Pancreas (tissue), 10 donors: ENCODE results near the gene HCAR1. TPM values are rescaled to one million over a fixed set of nuclear protein-coding genes. Genes with fewer than 3 reads are reported as not detected.
"Not testable (repeated sequence)": the region's sequence is repeated elsewhere in the genome, so short reads cannot be mapped to it uniquely, and the experiment has no call there.

Source experiments
- ATAC-seq, 4 donors: fragments of 200-7000 bp; cut with Tn5 transposase; one replicate each; pipeline versions ENCODE4 v1.8.0 to v1.9.1; 2020; ENCODE audit warnings: mild to moderate bottlenecking in 4 of 4, moderate library complexity in 4 of 4
- DNase-seq, 6 donors: peaks; one replicate each; pipeline ENCODE4 v3.0.0-alpha.2; 2020
- FAIRE-seq: peaks from 2 replicates; lab custom pipeline; 2012; peaks lifted over from hg19 to GRCh38; lab: Jason Lieb, UNC
- H3K27ac ChIP-seq, 4 donors: fragments of 200-600 bp; sonication (generic); 1 replicate in 3 of 4; 2 replicates in 1 of 4; pipeline versions ENCODE4 v1.5.0 to v1.8.0; 2020
- H3K27me3 ChIP-seq, 4 donors: fragments of 200-600 bp; one replicate each; pipeline ENCODE4 v1.8.0; 2021
- H3K36me3 ChIP-seq, 3 donors: fragments of 200-600 bp; sonication (generic) in 1 of 3; one replicate each; pipeline versions ENCODE4 v1.5.0 to v1.8.0; 2020 to 2021
- H3K4me1 ChIP-seq, 3 donors: fragments of 200-600 bp; one replicate each; pipeline ENCODE4 v1.8.0; 2021
- H3K4me3 ChIP-seq, 4 donors: fragments of 200-600 bp; sonication (generic) in 2 of 4; one replicate each; pipeline versions ENCODE4 v1.5.0 to v1.8.0; 2020 to 2021
- H3K9me3 ChIP-seq, 4 donors: fragments of 200-600 bp; one replicate each; pipeline ENCODE4 v1.8.0; 2021
- CTCF ChIP-seq, 4 donors: fragments of 200-600 bp; sonication (generic) in 3 of 4; IDR thresholded peaks; one replicate each; pipeline versions ENCODE4 v1.5.0 to v1.8.0; 2021; ENCODE audit warnings: antibody characterized with exemption in 4 of 4
- WGBS, 2 donors: extraction: QIAGEN DNeasy Blood & Tissue Kit; methylation state at CpG; one replicate each; pipeline ENCODE4 v1.1.7; 2013; 5-methylcytosine and 5-hydroxymethylcytosine counted together
- intact Hi-C, 3 donors: fragments of 100-400 bp; cut with DNase I; formaldehyde crosslinking; loops; one replicate each; pipeline versions ENCODE4 v1.11.1 to v1.14.2; 2022
- polyA plus RNA-seq, 2 donors: library from polyadenylated mRNA; stranded (reverse); fragments of 200-250 nt; gene quantifications; one replicate each; pipeline ENCODE4 v1.2.3, GENCODE V29; 2013
- total RNA-seq, 6 donors: library from RNA; stranded (reverse); fragmentation: NEBNext Ultra II Directional in 4 of 6; extraction: Animal tissue kit (Norgen Biotek cat#: 25700) in 4 of 6; gene quantifications; one replicate each; pipeline versions ENCODE4 v1.2.1 to v1.2.4, GENCODE V29; 2021 to 2023
- donor health status: healthy with polysubstance abuse.
- donor health status: DM: no; HTN: no; CAD: no; lungs with moderate emphysema.
- donor health status: DM: no; HTN: no; CAD: no.
- donor health status: control.
- donor health status: control.
- donor health status: Bipolar disorder and iron deficiency.
- donor health status: DM: yes; HTN: yes; CAD: no.
- donor health status: DM: no; HTN: no; CAD: no.
- donor health status: DM: no; HTN: no; CAD: no.
- donor health status: DM: yes; HTN: yes; CAD: no.

Gene HCAR1
- total and polyA plus RNA-seq, 8 donors = 0.04 to 0.19 (median 0.11) TPM; not detected in 3

GRCh38 chr12:122752464-122753318, 22.0 kb upstream of the HCAR1 start, which contains the start of gene DENR:
TSS of gene DENR (plus strand) at chr12:122752824. CDS start at chr12:122753702, 878 bp downstream.
- DNase-seq (peak; percentile 98 to 100 (median 100)), FAIRE-seq (no peak), ATAC-seq (peak; percentile 98 to 100 (median 99))
- WGBS, 2 donors = 0% methylated on average over 60 to 73 of the region's 73 CpGs
- Histone ChIP-seq H3K4me1 (peaks cover 5 to 10% (median 8%) of the 10 kb centered on the region in 3 donors), H3K27ac (peak within 1 kb of the TSS; percentile 65 to 76 (median 66)), H3K27me3 (no peaks in the 10 kb centered on the region), H3K4me3 (peak within 1 kb of the TSS; percentile 66 to 96 (median 84)), H3K9me3 (no peaks in the 10 kb centered on the region), H3K36me3 (no peaks in the 10 kb centered on the region)
- intact Hi-C loops = no loop called here
- peak; percentile 47 to 65 (median 53) for TF ChIP-seq CTCF (IDR thresholded peaks at IDR 0.05)

- H3K36me3 ChIP-seq, H3K4me1 ChIP-seq, H3K27me3 ChIP-seq, H3K27ac ChIP-seq, H3K4me3 ChIP-seq, FAIRE-seq, H3K9me3 ChIP-seq, DNase-seq, intact Hi-C loops, ATAC-seq: not testable (repeated sequence)
- 73 to 74% methylated on average over 17 of the region's 17 CpGs for WGBS, 2 donors
These were observed 20.3 kb upstream of the HCAR1 start for GRCh38 chr12:122750781-122751515.

- H3K9me3 ChIP-seq = no peaks in the 10 kb centered on the region
- FAIRE-seq (no peak), DNase-seq (no peak), ATAC-seq (no peak)
- intact Hi-C loops = loop anchor here in 1 of 3 donors (10.0 kb wide), 1 partner anchor 105 kb away; no protein-coding TSS in a partner anchor
- H3K4me3 ChIP-seq = no peak overlapping the region
- no peaks in the 10 kb centered on the region for H3K36me3 ChIP-seq
- no peak for TF ChIP-seq CTCF (IDR thresholded peaks at IDR 0.05)
- peaks cover 5 to 10% (median 8%) of the 10 kb centered on the region in 3 donors for H3K4me1 ChIP-seq
- WGBS, 2 donors = 63 to 74% methylated on average over 6 of the region's 6 CpGs
- H3K27ac ChIP-seq = no peak overlapping the region
- H3K27me3 ChIP-seq = no peaks in the 10 kb centered on the region
These were observed 19.1 kb upstream of the HCAR1 start for GRCh38 chr12:122749569-122750332.

- Histone ChIP-seq H3K4me1 (no peaks in the 10 kb centered on the region), H3K4me3 (no peak overlapping the region), H3K36me3 (no peaks in the 10 kb centered on the region), H3K27ac (no peak overlapping the region), H3K27me3 (no peaks in the 10 kb centered on the region), H3K9me3 (no peaks in the 10 kb centered on the region)
- intact Hi-C loops = loop anchor here in 1 of 3 donors (10.0 kb wide), 1 partner anchor 103 kb away; no protein-coding TSS in a partner anchor
- no peak for TF ChIP-seq CTCF (IDR thresholded peaks at IDR 0.05)
- ATAC-seq (no peak), FAIRE-seq (no peak), DNase-seq (no peak)
- WGBS, 2 donors = 68 to 75% methylated on average over 9 of the region's 9 CpGs
These were observed 16.8 kb upstream of the HCAR1 start for GRCh38 chr12:122747224-122748135.
